Measurements from ENCODE around the gene NEO1.
"Not testable (repeated sequence)": the region's sequence is repeated elsewhere in the genome, so short reads cannot be mapped to it uniquely, and the experiment has no call there.

Gene NEO1

GRCh38 chr15:73141216-73141900, 89.1 kb downstream of the NEO1 start:
- no peak for DNase-seq

- no peak for DNase-seq
Observed at GRCh38 chr15:73142802-73143762, 90.8 kb downstream of the NEO1 start.

GRCh38 chr15:73143763-73144155, 91.5 kb downstream of the NEO1 start:
- no peak for DNase-seq

- no peak for DNase-seq
Observed at GRCh38 chr15:73146419-73146818, 94.2 kb downstream of the NEO1 start.

- DNase-seq, result no peak
Observed at GRCh38 chr15:73150831-73151230, 98.6 kb downstream of the NEO1 start.

- DNase-seq, result no peak
Observed at GRCh38 chr15:73153024-73153423, 100.8 kb downstream of the NEO1 start.

- no peak for DNase-seq
Observed at GRCh38 chr15:73153447-73153846, 101.2 kb downstream of the NEO1 start.

GRCh38 chr15:73156431-73157191, 104.3 kb downstream of the NEO1 start:
- DNase-seq, result no peak

- no peak for DNase-seq
Observed at GRCh38 chr15:73161546-73161945, 109.3 kb downstream of the NEO1 start.

GRCh38 chr15:73165435-73165834, 113.2 kb downstream of the NEO1 start:
- no peak for DNase-seq

GRCh38 chr15:73165844-73166243, 113.6 kb downstream of the NEO1 start:
- no peak for DNase-seq

- DNase-seq, result not testable (repeated sequence)
Observed at GRCh38 chr15:73166711-73167110, 114.4 kb downstream of the NEO1 start.

- no peak for DNase-seq
Observed at GRCh38 chr15:73168487-73168886, 116.2 kb downstream of the NEO1 start.

- no peak for DNase-seq
Observed at GRCh38 chr15:73171711-73172110, 119.4 kb downstream of the NEO1 start.

GRCh38 chr15:73172508-73172907, 120.2 kb downstream of the NEO1 start:
- no peak for DNase-seq

GRCh38 chr15:73174171-73174570, 121.9 kb downstream of the NEO1 start:
- DNase-seq, result peak; percentile 24

- DNase-seq, result no peak
Observed at GRCh38 chr15:73175382-73175781, 123.1 kb downstream of the NEO1 start.

- peak; percentile 6 for DNase-seq
Observed at GRCh38 chr15:73176598-73176997, 124.3 kb downstream of the NEO1 start.

- no peak for DNase-seq
Observed at GRCh38 chr15:73183071-73183470, 130.8 kb downstream of the NEO1 start.

- no peak for DNase-seq
Observed at GRCh38 chr15:73190189-73190601, 137.9 kb downstream of the NEO1 start.

GRCh38 chr15:73195166-73195565, 142.9 kb downstream of the NEO1 start:
- DNase-seq, result no peak

- peak; percentile 38 for DNase-seq
Observed at GRCh38 chr15:73196113-73196512, 143.8 kb downstream of the NEO1 start.

GRCh38 chr15:73200339-73200738, 148.1 kb downstream of the NEO1 start:
- DNase-seq, result no peak
